GM19035 (cell line): ENCODE results near the gene TBC1D7.
"Not testable (repeated sequence)": the region's sequence is repeated elsewhere in the genome, so short reads cannot be mapped to it uniquely, and the experiment has no call there.

Experiments used
- ATAC-seq: cut with Tn5 transposase; IDR thresholded peaks from one replicate; pipeline ENCODE4 v1.9.1; 2021; ENCODE audit not compliant: unreplicated experiment

Gene TBC1D7

DNA sequence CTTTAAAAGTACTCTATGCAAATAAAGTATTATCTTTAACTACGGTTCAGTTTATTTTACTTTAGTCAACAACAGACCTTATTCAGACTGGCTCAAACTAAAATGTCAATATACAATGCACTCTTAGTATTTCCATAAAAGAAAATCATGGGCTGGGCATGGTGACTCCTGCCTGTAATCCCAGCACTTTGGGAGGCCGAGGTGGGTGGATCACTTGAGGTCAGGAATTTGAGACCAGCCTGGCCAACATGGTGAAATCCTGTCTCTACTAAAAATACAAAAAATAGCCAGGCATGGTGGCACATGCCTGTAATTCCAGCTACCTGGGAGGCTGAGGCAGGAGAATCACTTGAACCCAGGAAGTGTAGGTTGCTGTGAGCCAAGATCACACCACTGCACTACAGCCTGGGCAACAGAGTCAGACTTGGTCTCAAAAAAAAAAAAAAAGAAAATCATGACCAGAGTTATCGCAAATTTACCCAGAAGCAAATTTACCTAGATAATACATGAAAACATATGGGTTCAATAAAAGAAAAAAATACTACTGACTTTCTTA, 2.2 kb downstream of the TBC1D7 start:
- ATAC-seq, result not testable (repeated sequence)

DNA sequence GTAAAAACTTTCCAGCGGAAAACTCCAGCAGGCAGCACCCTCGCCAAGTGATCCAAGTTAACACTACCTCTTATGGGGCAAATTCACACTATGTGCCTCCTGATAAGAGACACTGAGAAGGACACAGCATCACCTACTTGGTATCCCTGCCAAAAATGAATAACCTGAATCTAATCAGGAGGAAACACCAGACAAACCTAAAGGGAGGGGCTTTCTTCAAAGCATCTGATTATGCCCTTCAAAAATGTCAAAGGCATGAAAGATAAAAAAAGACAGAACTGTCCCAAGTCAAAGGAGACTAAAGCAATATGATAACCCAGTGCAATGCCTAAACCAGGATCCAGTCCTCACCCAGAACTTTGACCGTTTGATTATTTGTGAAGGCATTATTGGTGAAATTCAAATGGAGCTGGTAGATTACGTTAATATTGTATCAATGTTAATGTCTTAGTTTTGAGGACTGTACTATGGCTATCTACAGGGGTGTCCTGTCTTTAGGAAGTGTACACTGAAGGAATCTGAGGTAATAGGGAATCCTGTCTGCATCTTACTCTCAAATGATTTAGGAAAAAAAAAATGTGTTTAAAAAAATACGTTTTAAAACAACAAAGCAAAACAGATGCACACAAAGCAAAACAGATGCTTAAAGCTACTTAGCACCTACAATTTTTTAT, 8.3 kb downstream of the TBC1D7 start:
- ATAC-seq, result no peak

DNA sequence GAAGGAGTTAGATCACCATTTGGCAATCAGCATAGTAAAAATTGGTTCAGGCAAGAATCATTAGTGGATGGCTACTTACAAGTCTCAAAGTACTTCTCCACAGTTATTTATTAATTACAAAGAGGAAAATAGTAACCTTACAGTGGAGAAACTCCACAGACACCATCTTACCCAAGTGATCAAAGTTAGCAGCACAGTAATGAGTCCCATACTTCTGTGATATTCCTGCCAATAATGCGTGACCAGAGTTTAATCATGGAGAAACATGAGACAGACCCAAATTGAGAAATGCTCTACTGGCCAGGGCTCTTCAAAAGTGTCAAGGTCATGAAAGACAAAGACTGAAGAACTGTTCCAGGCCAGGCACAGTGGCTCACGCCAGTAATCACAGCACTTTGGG, 9.5 kb downstream of the TBC1D7 start:
- ATAC-seq, result no peak

DNA sequence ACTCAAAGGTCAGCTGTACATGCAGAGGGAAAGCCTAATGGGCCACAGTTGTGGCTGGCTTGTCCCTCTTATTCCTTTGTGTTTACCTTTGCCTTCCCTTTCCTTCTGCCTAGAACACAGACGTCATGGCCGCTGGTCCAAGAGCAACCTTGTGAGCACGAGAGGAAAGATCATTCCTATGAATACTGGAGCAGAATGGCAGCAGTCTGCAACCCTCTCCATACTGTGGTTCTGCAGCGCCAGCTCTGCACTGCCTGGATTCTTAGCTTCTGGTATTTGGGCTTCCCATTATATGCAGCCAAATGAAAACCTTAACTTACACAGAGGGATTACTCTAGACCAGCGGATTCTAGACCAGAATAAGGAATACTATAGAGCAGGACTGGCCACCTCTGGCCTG, 12.4 kb downstream of the TBC1D7 start:
- ATAC-seq, result no peak

DNA sequence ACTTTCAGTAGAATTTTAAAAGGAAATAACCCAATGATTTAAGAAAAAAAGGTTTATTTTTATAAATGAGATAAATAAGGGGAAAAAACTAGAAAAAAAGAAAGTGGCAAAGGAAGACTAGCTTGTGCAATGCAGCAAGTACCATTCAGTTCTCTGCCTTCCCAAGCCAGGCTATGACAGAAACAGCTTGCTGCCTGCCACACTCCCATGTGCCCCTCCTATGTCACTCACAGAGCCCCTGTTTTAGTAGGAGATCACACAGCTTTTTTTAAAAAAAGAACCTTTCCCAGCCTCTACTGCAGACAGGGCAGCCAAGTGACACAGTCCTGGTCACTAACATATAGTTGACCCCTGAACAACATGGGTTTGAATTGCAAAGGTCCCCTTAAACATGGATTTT, 13.5 kb downstream of the TBC1D7 start:
- no peak for ATAC-seq

DNA sequence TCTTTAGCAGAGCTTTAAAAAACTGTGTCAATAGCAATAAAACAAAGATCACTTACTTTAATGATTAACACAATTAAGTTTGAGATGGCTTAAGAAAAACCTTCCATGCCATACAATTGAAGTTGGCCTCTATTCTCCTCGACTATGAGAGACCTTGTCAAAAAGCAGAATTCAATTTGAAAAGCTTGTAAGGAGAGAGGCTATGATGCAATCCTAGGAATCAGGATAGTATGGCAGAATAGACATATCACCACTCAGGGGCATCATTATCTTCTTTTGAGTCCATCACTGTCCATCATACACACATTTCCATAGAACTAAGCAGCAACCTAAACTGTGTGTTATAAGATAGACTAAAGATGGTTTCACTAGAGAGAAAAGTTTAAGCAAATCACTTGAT, 17.2 kb downstream of the TBC1D7 start:
- no peak for ATAC-seq

DNA sequence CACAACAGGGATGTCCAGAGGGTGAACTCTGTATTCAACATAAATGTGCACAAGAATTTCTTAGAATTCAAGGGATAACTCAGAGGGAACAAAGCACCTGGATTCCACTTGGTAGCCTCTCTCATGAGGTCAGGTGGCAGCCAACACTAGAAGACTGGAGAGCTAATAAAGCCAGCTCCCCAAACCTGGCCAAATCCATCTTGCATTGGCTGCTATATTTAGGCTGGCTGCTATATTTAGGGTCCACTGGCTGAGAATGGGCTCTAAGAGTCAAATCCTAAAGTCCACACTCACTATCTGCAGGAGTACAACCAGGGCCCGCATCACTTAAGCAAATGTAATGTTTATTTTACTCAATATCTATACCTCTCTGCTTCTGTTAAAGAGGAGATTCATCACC, 20.0 kb downstream of the TBC1D7 start:
- ATAC-seq, result no peak

DNA sequence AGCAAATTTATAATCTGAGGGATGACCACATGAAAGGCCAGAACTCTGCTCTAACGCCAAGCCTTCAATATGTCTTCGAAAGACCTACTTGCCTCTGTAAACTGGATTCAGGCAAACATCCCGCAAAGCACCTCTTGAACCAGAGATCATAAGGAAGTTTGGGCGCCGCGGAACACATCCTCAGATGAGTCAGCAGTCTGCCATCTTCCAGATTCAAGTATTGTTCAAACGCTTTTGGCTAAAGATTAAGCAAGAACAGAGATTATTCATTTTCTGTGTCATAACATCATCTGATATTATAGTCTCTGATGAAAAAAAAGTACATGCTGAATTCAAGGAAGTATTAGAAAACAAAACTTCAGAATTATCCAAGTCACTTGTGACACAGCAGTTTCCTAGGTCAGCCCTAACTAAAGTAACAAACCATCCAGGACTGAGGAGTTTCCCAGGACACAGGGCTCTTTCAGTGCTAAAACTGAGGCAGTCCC, 20.8 kb downstream of the TBC1D7 start:
- no peak for ATAC-seq

DNA sequence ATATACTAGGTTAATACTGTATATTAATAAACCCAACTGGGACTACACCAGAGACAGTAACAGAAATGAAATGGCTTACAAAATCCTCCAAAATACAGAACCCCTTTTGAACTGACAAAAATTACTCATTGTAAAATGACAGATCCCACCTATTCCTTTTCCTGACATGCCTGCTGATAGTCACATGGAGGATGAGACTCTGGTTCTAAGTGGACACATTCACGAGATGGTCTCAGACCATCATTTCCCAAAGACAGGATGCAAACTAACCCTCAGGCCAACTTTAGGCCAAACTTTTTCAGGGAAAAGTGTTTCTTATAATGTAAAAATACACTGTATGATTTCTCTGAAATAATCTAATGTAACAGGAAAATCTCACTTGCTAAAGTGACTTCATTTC, 22.5 kb downstream of the TBC1D7 start:
- no peak for ATAC-seq

DNA sequence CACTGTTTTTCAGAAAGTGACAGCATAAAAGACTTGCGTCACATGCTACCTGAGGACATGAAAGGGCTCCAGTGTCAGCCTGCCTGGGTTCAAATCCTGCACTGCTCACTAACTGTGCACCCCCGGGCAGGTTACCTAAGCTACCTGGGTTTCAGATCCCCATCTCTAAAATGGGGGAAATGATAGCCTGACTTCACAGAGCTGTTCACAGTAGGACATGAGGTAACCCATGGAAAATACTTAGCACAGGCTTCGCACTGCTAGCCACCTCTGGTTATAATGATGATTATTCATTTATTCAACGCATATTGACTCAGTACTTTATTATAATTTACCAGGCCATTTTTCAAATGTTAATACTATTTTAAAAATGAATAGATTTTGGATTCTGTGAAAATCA, 23.0 kb downstream of the TBC1D7 start:
- ATAC-seq, result no peak

DNA sequence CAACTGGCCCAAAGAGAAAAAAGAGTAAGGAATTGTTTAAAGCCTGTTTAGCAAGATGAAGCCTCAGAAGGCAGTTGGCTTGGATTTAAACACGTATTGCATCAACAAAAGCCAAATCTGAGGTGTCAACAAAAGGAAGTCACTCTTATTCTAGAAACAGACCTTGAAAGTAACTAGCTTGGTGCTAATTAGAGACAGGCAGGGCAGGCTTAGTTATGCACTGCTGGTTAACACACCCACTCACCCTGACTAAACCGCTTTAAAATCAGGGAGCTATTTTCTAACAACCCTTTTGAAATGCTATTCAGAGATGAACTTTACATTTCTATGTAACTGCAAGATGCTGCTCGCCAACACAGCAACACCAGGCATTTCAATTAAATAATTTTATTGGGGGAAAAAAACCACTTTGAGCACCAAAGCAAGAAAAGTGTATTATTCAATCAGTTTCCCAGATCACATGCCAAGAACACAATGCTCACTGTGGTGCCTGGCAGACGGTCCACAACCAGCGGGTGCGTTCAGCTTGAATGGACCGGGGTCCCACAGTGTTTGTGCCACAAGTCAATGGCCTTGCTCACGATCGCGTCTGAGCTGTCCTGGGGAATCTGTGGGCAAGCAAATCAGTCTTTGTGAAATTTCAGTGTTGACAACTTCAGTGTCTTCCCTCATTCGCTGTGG, 23.6 kb downstream of the TBC1D7 start:
- ATAC-seq, result peak; percentile 62

DNA sequence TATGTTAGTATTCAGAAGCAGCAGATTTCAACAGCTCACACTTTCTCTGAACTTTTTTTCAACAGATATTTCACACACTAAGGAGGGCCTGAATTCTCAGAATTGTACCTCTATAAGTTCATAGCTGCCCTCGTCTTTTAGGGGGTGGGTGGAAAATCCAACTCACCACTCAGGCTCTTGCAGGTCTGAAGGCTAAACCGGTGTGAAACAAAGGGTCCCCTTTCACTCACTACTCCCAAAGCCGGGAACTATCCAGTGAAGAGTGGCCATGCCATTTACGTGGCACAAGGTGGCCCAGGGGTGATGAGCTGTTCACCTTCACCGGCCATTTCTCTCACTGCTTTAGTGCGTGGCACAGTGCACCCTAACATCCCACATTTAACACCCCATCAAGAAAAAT, 24.2 kb downstream of the TBC1D7 start:
- no peak for ATAC-seq

DNA sequence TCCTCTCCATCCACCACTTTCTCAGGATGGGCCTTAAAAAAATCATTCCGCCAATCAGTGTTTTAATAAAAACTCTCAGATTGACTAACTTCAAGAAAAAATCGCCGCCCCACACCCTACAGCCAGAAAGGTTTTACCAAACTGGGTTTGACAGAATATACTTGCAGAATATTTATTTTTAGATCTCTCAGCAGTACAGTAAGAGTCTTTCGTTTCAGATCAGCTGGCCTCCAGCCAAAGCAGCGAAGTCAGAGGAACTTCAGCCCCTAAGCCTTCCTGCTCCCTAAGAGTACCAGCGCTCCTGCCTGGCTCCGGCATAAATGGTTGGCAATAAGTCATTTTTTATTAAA, 24.7 kb downstream of the TBC1D7 start:
- ATAC-seq, result peak; percentile 58

DNA sequence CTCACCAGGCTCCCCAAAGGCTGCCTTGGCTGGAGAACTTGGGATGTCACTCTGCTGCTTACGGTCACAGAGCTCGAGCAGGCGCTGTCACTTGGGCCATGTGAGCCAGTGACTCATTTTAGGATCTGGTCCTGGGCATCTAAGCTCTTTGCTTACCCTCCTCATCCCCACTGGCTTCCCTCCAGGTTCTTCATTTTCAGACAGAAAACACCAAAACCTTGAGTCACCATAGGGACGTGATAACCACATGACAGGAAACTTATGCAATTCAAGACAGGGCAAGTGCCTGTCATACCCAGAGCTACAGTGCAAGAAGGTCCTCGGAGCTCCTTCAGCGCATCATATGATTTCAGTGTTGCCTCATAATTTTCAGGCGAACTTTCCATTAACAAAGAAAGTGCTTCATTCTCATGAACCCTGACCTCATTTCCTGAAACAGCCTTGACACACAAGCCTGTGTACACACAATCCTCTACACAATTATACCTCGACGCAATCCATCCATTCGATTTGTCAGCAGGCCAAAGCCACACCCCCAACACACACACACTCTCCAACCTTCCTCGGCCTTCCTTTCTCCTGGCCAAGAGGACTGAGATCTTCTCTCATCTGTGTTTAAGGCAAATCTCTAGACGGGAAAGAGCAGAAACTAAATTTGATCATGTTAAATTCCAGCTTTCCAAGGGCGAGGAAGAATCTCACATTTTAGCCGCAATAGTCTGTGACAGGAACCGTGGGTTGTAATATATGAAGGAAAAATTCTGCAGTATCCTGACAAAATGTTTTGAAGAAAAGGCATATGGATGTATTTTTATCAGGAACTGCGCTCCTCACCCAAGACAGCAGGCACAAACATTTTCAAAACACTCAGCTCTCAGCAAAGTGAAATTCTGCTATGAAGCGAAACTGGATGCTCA, 25.3 kb downstream of the TBC1D7 start:
- peak; percentile 56 for ATAC-seq

DNA sequence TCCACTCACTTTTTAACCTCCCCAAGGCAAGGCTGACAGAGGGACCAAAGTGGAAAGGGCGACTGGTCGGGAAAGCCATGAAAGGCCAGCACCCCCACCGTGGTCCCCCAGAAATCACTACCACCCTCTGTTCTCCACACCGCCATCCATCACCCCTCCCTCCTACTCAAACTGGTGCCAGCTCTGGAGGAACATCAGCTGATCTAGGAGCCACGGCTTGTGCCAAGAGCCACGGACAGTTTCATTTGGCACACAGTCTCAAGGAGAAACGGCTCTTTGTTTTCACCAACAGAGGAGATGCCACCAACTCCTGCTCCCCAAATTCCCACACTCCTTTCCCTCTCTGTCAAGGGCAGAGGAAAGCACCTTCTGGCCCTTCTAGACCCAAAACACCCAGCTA, 26.0 kb downstream of the TBC1D7 start:
- ATAC-seq, result no peak

DNA sequence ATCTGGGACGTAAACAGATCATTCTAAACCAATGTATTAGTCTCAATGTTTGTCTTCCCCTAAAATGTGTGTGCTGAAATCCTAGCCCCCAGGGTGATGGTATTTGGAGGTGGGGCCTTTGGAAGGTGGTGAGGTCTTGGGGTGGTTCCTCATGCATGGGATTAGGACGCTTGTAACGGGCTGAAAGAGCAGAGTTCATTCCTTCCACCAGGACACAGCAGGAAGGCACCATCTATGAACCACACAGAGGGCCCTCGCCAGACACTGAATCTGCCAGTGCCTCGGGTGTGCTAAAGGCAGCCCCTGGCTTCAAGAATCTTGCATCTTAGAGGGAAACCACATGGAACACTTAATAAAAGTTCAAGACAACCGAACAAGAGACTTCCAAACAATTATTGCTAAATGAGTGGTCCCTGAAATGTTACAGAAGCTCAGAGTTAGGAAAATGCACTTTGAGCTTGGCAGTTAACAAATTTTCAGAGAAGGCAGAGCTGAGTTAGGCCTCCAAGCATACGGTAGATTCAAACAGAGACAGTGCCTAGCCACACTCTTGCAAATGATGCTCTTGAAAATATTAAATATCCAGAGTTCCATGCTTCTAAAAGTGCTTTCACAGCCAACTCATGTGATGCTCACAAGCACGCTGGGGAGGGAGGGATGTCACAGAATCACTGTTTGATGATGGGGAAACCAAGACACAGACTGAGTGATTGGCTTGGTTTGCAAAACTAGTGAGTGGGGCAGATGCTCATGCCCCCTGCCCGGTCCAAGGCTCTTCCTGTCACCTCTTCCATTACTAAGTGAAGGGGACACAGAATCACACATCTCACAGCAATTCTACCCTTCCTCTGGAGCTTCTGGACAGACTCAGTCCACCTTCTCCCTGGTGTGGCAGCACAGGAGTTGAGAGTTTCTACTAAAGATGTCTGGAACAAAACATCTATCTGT, 27.4 kb downstream of the TBC1D7 start:
- ATAC-seq, result no peak

DNA sequence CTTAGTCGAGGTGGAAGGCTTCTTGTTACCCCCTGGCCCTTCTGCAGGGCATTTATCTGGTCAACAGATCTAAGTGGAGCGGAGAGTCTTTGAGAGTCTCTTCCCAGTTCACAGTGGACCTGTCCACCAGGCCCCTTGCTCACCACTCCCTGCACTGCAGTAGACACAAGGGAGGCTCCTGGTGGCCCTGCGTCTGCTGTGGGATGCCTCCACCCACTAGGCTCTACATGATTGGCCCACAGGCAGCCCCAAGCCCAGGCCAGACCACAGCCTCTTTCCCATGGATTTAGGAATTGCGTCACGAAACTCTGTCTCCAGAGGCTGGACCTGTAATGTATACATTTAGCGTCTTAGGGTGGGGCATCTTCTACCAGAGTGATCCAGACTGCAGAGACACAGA, 28.4 kb downstream of the TBC1D7 start:
- no peak for ATAC-seq

DNA sequence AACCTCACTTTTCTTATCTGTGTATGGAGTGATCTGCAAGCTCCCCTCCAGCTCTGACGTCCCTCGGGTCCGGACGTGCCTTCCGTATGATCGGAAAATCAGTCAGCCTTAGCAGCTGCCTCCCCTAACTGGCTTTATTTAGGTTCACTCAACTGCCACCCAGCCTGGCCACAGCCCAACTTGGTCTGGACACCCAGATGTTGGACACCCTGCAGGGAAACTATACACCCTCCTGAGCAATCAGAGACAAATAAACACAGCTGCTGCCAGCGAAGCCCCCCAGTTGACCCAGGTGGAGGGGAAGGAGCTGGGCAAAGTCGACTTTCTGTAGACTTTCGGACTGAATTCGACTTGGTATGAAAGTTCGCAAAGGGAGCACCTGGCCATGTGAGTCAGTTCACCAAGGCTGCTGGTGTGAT, 28.9 kb downstream of the TBC1D7 start:
- no peak for ATAC-seq

DNA sequence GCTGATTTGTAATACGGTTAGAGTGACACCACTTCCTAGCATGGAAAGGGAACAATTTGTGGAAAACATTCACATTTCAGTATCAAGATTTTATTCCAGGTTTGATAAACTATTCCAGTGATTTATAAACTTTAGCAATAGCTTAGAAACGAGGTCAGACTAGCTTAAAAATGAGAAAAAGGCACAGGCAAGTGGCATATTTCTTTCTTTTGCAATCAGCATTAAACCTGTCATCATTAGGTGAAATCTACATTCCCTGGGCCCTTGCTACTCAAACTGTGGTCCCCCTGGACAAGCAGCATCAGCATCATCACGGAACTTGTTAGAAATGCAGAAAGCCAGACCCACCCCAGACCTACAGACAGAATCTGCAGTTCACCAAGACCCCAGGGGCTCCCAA, 29.9 kb downstream of the TBC1D7 start:
- no peak for ATAC-seq

DNA sequence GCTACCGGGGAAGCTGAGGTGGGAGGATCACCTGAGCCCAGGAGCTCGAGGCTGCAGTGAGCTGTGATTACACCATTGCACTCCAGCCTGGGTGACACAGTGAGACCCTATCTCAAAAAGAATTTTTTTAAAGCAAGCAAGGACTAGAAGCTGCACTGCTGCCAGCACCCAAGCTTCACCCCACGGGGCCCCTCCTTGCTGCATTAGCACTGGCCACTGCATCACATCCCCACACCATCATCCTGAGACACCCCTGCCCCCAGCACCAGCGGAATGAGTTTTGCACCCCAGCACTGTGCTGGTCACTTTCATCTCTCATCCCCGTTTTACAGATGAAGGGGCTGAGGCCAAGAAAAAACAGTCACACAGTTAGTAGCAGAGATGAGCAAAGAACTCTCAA, 30.9 kb downstream of the TBC1D7 start:
- ATAC-seq, result no peak
